GM23248 (cell line): Measurements from ENCODE around the gene SCMH1.

ENCODE experiments used
- EZH2 ChIP-seq: fragments of 200-600 bp; sonication (generic); IDR thresholded peaks from 2 replicates; pipeline ENCODE4 v1.6.1; 2018; ENCODE audit warnings: antibody characterized with exemption, mild to moderate bottlenecking; ENCODE audit not compliant: insufficient read depth, poor library complexity, severe bottlenecking
- EZH2phosphoT487 ChIP-seq: fragments of 200-600 bp; sonication (generic); IDR thresholded peaks from 2 replicates; pipeline ENCODE4 v1.6.1; 2018; ENCODE audit warnings: antibody characterized with exemption, moderate library complexity, mild to moderate bottlenecking, low read depth; ENCODE audit not compliant: insufficient read depth

DNA sequence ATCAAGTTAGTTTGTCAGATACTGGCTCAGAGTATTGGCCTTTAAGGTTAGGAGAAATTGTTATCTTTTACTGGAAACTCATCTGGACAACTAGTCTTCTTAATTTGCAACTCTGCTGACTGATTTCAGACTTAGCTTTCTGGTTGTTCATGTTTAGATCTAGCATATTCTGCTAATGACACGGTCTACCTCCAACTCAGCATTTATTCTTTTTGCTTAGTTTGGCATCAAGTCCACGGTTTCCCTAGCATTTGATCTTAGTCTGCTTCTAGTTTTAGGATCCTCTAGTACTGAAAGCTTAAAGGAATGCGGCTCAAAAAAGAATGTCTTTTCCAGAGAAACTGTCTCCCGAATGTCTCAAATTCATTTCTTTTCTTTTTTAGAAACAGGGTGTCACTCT is 145.0 kb downstream of the SCMH1 start:
- TF ChIP-seq EZH2, result no peak
- no peak for TF ChIP-seq EZH2phosphoT487
